HEK293T (cell line): ENCODE data around the gene PDPN.

Experiments used
- BHLHE40 ChIP-seq: fragments of 450-650 bp; IDR thresholded peaks from 2 replicates; pipeline ENCODE4 v1.6.1; 2016; ENCODE audit warnings: mild to moderate bottlenecking, moderate library complexity, borderline replicate concordance
- CTBP1 ChIP-seq: fragments of 450-650 bp; IDR thresholded peaks from 2 replicates; pipeline ENCODE4 v1.6.1; 2016; ENCODE audit warnings: borderline replicate concordance
- FOXA1 ChIP-seq: fragments of 450-650 bp; IDR thresholded peaks from 2 replicates; pipeline ENCODE4 v1.6.1; 2016; ENCODE audit warnings: mild to moderate bottlenecking
- FOXM1 ChIP-seq: fragments of 450-650 bp; IDR thresholded peaks from 2 replicates; pipeline ENCODE4 v1.6.1; 2017; ENCODE audit warnings: mild to moderate bottlenecking, borderline replicate concordance
- NFRKB ChIP-seq: fragments of 450-650 bp; IDR thresholded peaks from 2 replicates; pipeline ENCODE4 v1.6.1; 2016; ENCODE audit warnings: mild to moderate bottlenecking, moderate library complexity
- SP1 ChIP-seq: fragments of 450-650 bp; IDR thresholded peaks from 2 replicates; pipeline ENCODE4 v1.6.1; 2017
- SUZ12 ChIP-seq: fragments of 450-650 bp; IDR thresholded peaks from 2 replicates; pipeline ENCODE4 v1.6.1; 2016; ENCODE audit warnings: mild to moderate bottlenecking
- ZNF384 ChIP-seq: fragments of 450-650 bp; IDR thresholded peaks from 2 replicates; pipeline ENCODE4 v1.6.1; 2016

DNA sequence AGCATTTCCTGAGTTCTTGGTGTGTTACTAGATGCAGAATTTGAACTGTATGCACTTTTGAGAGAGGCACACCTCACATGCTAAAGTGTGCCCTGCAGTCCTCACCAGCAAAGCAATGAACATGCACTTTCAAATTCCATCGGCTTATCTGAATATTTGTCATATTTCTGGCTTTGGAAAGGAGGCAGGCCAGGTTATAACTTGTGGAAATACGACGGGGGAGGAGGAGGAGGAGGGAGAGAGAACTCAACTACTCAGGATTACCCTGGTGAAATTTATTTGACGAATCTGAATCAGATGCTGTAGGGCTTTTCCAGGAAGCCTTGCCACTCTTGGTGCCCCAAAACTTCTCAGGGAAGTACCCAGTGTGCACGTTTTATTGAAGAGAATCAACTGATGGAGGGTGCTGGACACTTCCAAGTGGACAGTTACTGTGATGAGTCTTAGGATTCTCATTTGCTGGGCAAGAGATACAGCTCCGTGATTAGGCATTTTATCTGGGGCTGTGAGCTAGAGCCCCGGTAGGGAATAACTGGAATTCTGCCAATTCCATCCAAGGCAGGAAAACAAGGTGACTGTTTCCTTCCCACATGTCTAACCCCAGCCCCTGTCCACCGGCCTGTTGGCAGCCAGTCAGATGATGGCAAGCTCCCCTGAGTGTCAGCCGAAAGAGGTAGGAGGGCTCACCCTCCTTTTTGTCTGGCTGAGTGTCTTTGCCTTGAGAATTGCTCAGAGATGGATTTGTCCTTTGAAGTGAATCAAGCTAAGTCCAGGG is 3.8 kb downstream of the PDPN start:
- no peak for TF ChIP-seq BHLHE40
- no peak for TF ChIP-seq ZNF384
- no peak for TF ChIP-seq FOXA1
- no peak for TF ChIP-seq SP1
- TF ChIP-seq FOXM1, result no peak
- TF ChIP-seq NFRKB, result no peak
- TF ChIP-seq SUZ12, result no peak
- TF ChIP-seq CTBP1, result no peak
